HEK293 (cell line): ENCODE results near the gene CACNA1C.
"Not testable (repeated sequence)": the region's sequence is repeated elsewhere in the genome, so short reads cannot be mapped to it uniquely, and the experiment has no call there.

Experiments used
- CTCF ChIP-seq: fragments of 450-650 bp; formaldehyde crosslinking; IDR thresholded peaks from 2 replicates; pipeline ENCODE4 v1.5.1; 2016; ENCODE audit warnings: missing biosample characterization, missing genetic modification characterization
- HOXA7 ChIP-seq: sonication (generic); formaldehyde crosslinking; IDR thresholded peaks from 2 replicates; pipeline ENCODE4 v1.8.1; 2022; ENCODE audit warnings: missing genetic modification reagents, borderline replicate concordance
- IKZF3 ChIP-seq: fragments of 450-650 bp; IDR thresholded peaks from 2 replicates; pipeline ENCODE4 v1.5.0; 2018; ENCODE audit warnings: missing biosample characterization, mild to moderate bottlenecking, missing genetic modification characterization, moderate library complexity
- REST ChIP-seq: fragments of 450-650 bp; formaldehyde crosslinking; IDR thresholded peaks from 2 replicates; pipeline ENCODE4 v1.5.1; 2016; ENCODE audit warnings: missing biosample characterization, missing genetic modification characterization
- YY1 ChIP-seq: fragments of 450-650 bp; formaldehyde crosslinking; IDR thresholded peaks from 2 replicates; pipeline ENCODE4 v1.5.1; 2018; ENCODE audit warnings: missing biosample characterization, missing genetic modification characterization
- ZBTB10 ChIP-seq: fragments of 450-650 bp; formaldehyde crosslinking; IDR thresholded peaks from 2 replicates; pipeline ENCODE4 v1.5.1; 2016; ENCODE audit warnings: missing biosample characterization, missing genetic modification characterization
- ZNF426 ChIP-seq: fragments of 450-650 bp; formaldehyde crosslinking; IDR thresholded peaks from 2 replicates; pipeline ENCODE4 v1.5.1; 2017; ENCODE audit warnings: missing biosample characterization, missing genetic modification characterization, mild to moderate bottlenecking, inconsistent platforms, moderate library complexity
- ZNF488 ChIP-seq: fragments of 450-650 bp; formaldehyde crosslinking; IDR thresholded peaks from 2 replicates; pipeline ENCODE4 v1.5.1; 2016; ENCODE audit warnings: missing biosample characterization, missing genetic modification characterization
- ZNF501 ChIP-seq: fragments of 450-650 bp; formaldehyde crosslinking; IDR thresholded peaks from 2 replicates; pipeline ENCODE4 v1.5.1; 2016; ENCODE audit warnings: missing biosample characterization, missing genetic modification characterization
- ZNF654 ChIP-seq: fragments of 450-650 bp; formaldehyde crosslinking; IDR thresholded peaks from 2 replicates; pipeline ENCODE4 v1.5.1; 2016; ENCODE audit warnings: low read depth, missing biosample characterization, missing genetic modification characterization
- ZNF843 ChIP-seq: fragments of 450-650 bp; formaldehyde crosslinking; IDR thresholded peaks from 2 replicates; pipeline ENCODE4 v1.5.1; 2016; ENCODE audit warnings: missing biosample characterization, missing genetic modification characterization
- TF ChIP-seq, protein P1 (sequence below): fragments of 450-650 bp; formaldehyde crosslinking; IDR thresholded peaks from 2 replicates; pipeline ENCODE4 v1.5.1; 2017; ENCODE audit warnings: missing biosample characterization, mild to moderate bottlenecking, missing genetic modification characterization, moderate library complexity
- TF ChIP-seq, protein P2 (sequence below): fragments of 450-650 bp; formaldehyde crosslinking; IDR thresholded peaks from 2 replicates; pipeline ENCODE4 v1.5.1; 2017; ENCODE audit warnings: missing biosample characterization, missing genetic modification characterization
- TF ChIP-seq, protein P3 (sequence below): fragments of 450-650 bp; formaldehyde crosslinking; optimal IDR thresholded peaks from 2 replicates; pipeline ENCODE3; 2016; ENCODE audit warnings: missing biosample characterization, mild to moderate bottlenecking, missing genetic modification characterization

DNA sequence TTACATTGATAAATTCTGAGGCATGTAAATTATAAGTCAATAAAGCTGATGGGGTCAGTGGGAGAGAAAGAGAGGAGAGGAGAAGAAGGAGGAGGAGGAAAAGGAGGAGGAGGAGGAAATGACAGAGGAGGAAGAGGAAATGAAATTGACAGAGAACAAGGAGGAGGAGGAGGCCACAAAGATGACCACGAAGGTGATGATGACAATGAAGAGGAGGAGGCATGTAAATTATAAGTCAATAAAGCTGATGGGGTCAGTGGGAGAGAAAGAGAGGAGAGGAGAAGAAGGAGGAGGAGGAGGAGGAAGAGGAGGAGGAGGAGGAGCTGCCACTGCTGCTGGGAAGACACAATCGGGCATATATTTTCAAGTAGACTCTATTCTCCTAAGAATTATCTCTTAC, 438.6 kb downstream of the CACNA1C start:
- not testable (repeated sequence) for TF ChIP-seq CTCF; ZNF654 (tag by site-specific recombination); ZNF843 (tag by site-specific recombination); YY1 (tag by site-specific recombination); ZNF501 (tag by site-specific recombination); ZNF488 (tag by site-specific recombination); REST (tag by site-specific recombination); ZNF426 (tag by site-specific recombination); ZBTB10 (tag by site-specific recombination); HOXA7; IKZF3 (tag by site-specific recombination)
- TF ChIP-seq, protein P1, sequence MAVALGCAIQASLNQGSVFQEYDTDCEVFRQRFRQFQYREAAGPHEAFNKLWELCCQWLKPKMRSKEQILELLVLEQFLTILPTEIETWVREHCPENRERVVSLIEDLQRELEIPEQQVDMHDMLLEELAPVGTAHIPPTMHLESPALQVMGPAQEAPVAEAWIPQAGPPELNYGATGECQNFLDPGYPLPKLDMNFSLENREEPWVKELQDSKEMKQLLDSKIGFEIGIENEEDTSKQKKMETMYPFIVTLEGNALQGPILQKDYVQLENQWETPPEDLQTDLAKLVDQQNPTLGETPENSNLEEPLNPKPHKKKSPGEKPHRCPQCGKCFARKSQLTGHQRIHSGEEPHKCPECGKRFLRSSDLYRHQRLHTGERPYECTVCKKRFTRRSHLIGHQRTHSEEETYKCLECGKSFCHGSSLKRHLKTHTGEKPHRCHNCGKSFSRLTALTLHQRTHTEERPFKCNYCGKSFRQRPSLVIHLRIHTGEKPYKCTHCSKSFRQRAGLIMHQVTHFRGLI (tag by site-specific recombination), result not testable (repeated sequence)
- TF ChIP-seq, protein P2, sequence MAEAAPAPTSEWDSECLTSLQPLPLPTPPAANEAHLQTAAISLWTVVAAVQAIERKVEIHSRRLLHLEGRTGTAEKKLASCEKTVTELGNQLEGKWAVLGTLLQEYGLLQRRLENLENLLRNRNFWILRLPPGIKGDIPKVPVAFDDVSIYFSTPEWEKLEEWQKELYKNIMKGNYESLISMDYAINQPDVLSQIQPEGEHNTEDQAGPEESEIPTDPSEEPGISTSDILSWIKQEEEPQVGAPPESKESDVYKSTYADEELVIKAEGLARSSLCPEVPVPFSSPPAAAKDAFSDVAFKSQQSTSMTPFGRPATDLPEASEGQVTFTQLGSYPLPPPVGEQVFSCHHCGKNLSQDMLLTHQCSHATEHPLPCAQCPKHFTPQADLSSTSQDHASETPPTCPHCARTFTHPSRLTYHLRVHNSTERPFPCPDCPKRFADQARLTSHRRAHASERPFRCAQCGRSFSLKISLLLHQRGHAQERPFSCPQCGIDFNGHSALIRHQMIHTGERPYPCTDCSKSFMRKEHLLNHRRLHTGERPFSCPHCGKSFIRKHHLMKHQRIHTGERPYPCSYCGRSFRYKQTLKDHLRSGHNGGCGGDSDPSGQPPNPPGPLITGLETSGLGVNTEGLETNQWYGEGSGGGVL (tag by site-specific recombination), result not testable (repeated sequence)
- TF ChIP-seq, protein P3, sequence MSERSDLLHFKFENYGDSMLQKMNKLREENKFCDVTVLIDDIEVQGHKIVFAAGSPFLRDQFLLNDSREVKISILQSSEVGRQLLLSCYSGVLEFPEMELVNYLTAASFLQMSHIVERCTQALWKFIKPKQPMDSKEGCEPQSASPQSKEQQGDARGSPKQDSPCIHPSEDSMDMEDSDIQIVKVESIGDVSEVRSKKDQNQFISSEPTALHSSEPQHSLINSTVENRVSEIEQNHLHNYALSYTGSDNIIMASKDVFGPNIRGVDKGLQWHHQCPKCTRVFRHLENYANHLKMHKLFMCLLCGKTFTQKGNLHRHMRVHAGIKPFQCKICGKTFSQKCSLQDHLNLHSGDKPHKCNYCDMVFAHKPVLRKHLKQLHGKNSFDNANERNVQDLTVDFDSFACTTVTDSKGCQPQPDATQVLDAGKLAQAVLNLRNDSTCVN (tag by site-specific recombination), result not testable (repeated sequence)
